K562 (cell line): ENCODE measurements around the gene SPTBN4. TPM values are rescaled to one million over a fixed set of nuclear protein-coding genes. Genes with fewer than 3 reads are reported as not detected.

Experiments
- CCNT2 ChIP-seq: IDR thresholded peaks from 2 replicates; pipeline ENCODE4 v1.6.1; 2011; ENCODE audit warnings: borderline replicate concordance, low read depth, mild to moderate bottlenecking, moderate library complexity, mixed read lengths, low read length; ENCODE audit not compliant: insufficient read length; ENCODE audit errors: extremely low read depth
- CEBPB ChIP-seq: fragments of 450-650 bp; IDR thresholded peaks from 2 replicates; pipeline ENCODE4 v1.6.1; 2016; ENCODE audit warnings: missing genetic modification characterization, missing compliant biosample characterization
- CEBPG ChIP-seq, 3 experiments: fragments of 200-800 bp in 1 of 3; sonication (Bioruptor generic) in 1 of 3; sonication (generic) in 1 of 3; formaldehyde crosslinking in 1 of 3; IDR thresholded peaks in 2 of 3; conservative IDR thresholded peaks in 1 of 3; 2 replicates each; pipeline versions ENCODE4 v1.6.1 to v1.8.0; 2016 to 2022; ENCODE audit warnings: missing compliant biosample characterization in 2 of 3, missing genetic modification characterization in 2 of 3, mild to moderate bottlenecking in 1 of 3, missing genetic modification reagents in 1 of 3
- DEAF1 ChIP-seq: fragments of 450-650 bp; formaldehyde crosslinking; IDR thresholded peaks from 2 replicates; pipeline ENCODE4 v1.4.0; 2020; ENCODE audit warnings: mild to moderate bottlenecking, moderate library complexity
- E2F6 ChIP-seq, 2 experiments: IDR thresholded peaks; 2 replicates each; pipeline ENCODE4 v1.6.1; 2011; ENCODE audit warnings: borderline replicate concordance in 1 of 2, control low read depth in 1 of 2, low read depth in 1 of 2, low read length in 1 of 2, mild to moderate bottlenecking in 1 of 2, mixed read lengths in 1 of 2, moderate library complexity in 1 of 2; ENCODE audit not compliant: insufficient read depth in 1 of 2, insufficient read length in 1 of 2, poor library complexity in 1 of 2, severe bottlenecking in 1 of 2; ENCODE audit errors: extremely low read depth in 1 of 2
- ETV5 ChIP-seq: sonication (generic); formaldehyde crosslinking; IDR thresholded peaks from 2 replicates; pipeline ENCODE4 v1.4.0; 2020; ENCODE audit warnings: low read depth, mild to moderate bottlenecking, missing genetic modification reagents
- FOXK2 ChIP-seq, 2 experiments: fragments of 450-650 bp; IDR thresholded peaks in 1 of 2; conservative IDR thresholded peaks in 1 of 2; 2 replicates each; pipeline ENCODE4 v1.6.1; 2016; ENCODE audit warnings: low read depth in 2 of 2, mild to moderate bottlenecking in 1 of 2
- GATAD2A ChIP-seq: fragments of 450-650 bp; IDR thresholded peaks from 2 replicates; pipeline ENCODE4 v1.6.1; 2017
- KHSRP ChIP-seq: fragments of 450-650 bp; IDR thresholded peaks from 2 replicates; pipeline ENCODE4 v1.6.1; 2017
- KLF1 ChIP-seq: fragments of 450-650 bp; IDR thresholded peaks from 2 replicates; pipeline ENCODE4 v1.6.1; 2016; ENCODE audit warnings: missing genetic modification characterization, missing compliant biosample characterization
- MCM3 ChIP-seq: fragments of 450-650 bp; IDR thresholded peaks from 2 replicates; pipeline ENCODE4 v1.6.1; 2016
- MLX ChIP-seq, 2 experiments: fragments of 450-650 bp in 1 of 2; sonication (generic) in 1 of 2; formaldehyde crosslinking; conservative IDR thresholded peaks; 2 replicates each; pipeline versions ENCODE4 v1.4.0 to v1.8.1; 2020 to 2022; ENCODE audit warnings: mild to moderate bottlenecking in 1 of 2, missing genetic modification reagents in 1 of 2
- MTA1 ChIP-seq: fragments of 450-650 bp; IDR thresholded peaks from 2 replicates; pipeline ENCODE4 v1.6.1; 2017; ENCODE audit warnings: borderline replicate concordance
- NFXL1 ChIP-seq: fragments of 450-650 bp; formaldehyde crosslinking; IDR thresholded peaks from 2 replicates; pipeline ENCODE4 v1.4.0; 2021; ENCODE audit warnings: mild to moderate bottlenecking
- POLR2AphosphoS2 ChIP-seq: IDR thresholded peaks from 2 replicates; pipeline ENCODE4 v1.6.1; 2012; ENCODE audit warnings: low read length, improper control_type of control experiment
- POLR3G ChIP-seq: IDR thresholded peaks from 2 replicates; pipeline ENCODE4 v1.6.1; 2011; ENCODE audit not compliant: insufficient read length, insufficient replicate concordance; ENCODE audit errors: extremely low read depth
- SMARCE1 ChIP-seq: fragments of 450-650 bp; IDR thresholded peaks from 2 replicates; pipeline ENCODE4 v1.7.1; 2016; ENCODE audit warnings: mild to moderate bottlenecking
- SRF ChIP-seq, 2 experiments: fragments of 250-450, 450-650 bp in 1 of 2; sonication (Bioruptor Pico) in 1 of 2; sonication (generic) in 1 of 2; formaldehyde crosslinking; IDR thresholded peaks; 2 replicates each; pipeline versions ENCODE4 v1.5.0 to v1.5.1; 2020 to 2022; ENCODE audit warnings: mild to moderate bottlenecking in 1 of 2, missing genetic modification reagents in 1 of 2
- TCF15 ChIP-seq: fragments of 250-450 bp; sonication (Bioruptor Pico); IDR thresholded peaks from 2 replicates; pipeline ENCODE4 v1.8.0; 2022; ENCODE audit warnings: moderate library complexity, mild to moderate bottlenecking, inconsistent platforms
- ZBTB26 ChIP-seq: fragments of 450-650 bp; formaldehyde crosslinking; IDR thresholded peaks from 2 replicates; pipeline ENCODE4 v1.4.0; 2022; ENCODE audit warnings: missing genetic modification characterization
- ZC3H4 ChIP-seq: sonication (generic); formaldehyde crosslinking; IDR thresholded peaks from 2 replicates; pipeline ENCODE4 v1.9.0; 2021; ENCODE audit warnings: missing genetic modification reagents, borderline replicate concordance
- ZNF263 ChIP-seq: sonication (generic); formaldehyde crosslinking; IDR thresholded peaks from 2 replicates; pipeline ENCODE4 v1.8.0; 2022; ENCODE audit warnings: mild to moderate bottlenecking, missing genetic modification reagents, borderline replicate concordance
- ZNF408 ChIP-seq: fragments of 250-450 bp; sonication (Bioruptor Pico); IDR thresholded peaks from 2 replicates; pipeline ENCODE4 v1.4.0; 2020; ENCODE audit warnings: low read depth, mild to moderate bottlenecking, moderate library complexity
- polyA plus RNA-seq, 8 experiments: library from polyadenylated mRNA; depleted of rRNA in 4 of 8; stranded (reverse) in 5 of 8; unstranded in 3 of 8; fragments of >200 nt; fragmentation: Nextera tagmentation in 2 of 8; fragmentation: Illumina TruSeq in 1 of 8; extraction: Ambion mirVana in 2 of 8; extraction: Trizol in 1 of 8; gene quantifications; 2 replicates each; pipeline versions ENCODE4 v1.2.1 to v1.2.3, GENCODE V29; 2011 to 2014; ENCODE audit warnings: inconsistent platforms in 1 of 8, missing spikeins in 1 of 8
- total RNA-seq, 7 experiments: library from RNA; depleted of rRNA in 6 of 7; stranded (reverse); fragments of >200 nt in 6 of 7; fragmentation: Illumina TruSeq in 2 of 7; extraction: Trizol in 2 of 7; gene quantifications; 2 replicates each; pipeline versions ENCODE4 v1.2.1 to v1.2.3, GENCODE V29; 2011 to 2021; ENCODE audit warnings: low replicate concordance in 1 of 7

The SPTBN4 gene
- total and polyA plus RNA-seq, 9 of the 15 experiments (the other 6 are each of a cell fraction or from before 2014, with no cell fraction given), result 0.01 to 1.5 (median 0.86) TPM

- no peak for TF ChIP-seq DEAF1
- TF ChIP-seq ZC3H4 (CRISPR knock-in tag), result no peak
- TF ChIP-seq MTA1, result peak; percentile 22; the same call in 1 of the 2 replicates
- TF ChIP-seq CEBPB (tag), result no peak
- no peak; the same call in 1 of the 2 replicates for TF ChIP-seq ZNF263 (CRISPR knock-in tag)
- TF ChIP-seq MCM3, result no peak
- TF ChIP-seq E2F6 (IDR thresholded peaks at IDR 0.05; ENCODE audit: borderline replicate concordance in 1 of 2, extremely low read depth in 1 of 2, insufficient read depth in 1 of 2, insufficient read length in 1 of 2, low read depth in 1 of 2, low read length in 1 of 2, poor library complexity in 1 of 2, severe bottlenecking in 1 of 2), result peak; percentile 73 to 78
- peak in 1 of 2 experiments; percentile 77; a peak in 1 of 4 replicates for TF ChIP-seq SRF (CRISPR knock-in tag; IDR thresholded peaks at IDR 0.05)
- TF ChIP-seq ZBTB26 (CRISPR knock-in tag), result peak; percentile 58; the same call in 1 of the 2 replicates
- no peak for TF ChIP-seq ZNF408 (CRISPR knock-in tag)
- no peak for TF ChIP-seq KHSRP
- peak; percentile 79; the same call in 1 of the 2 replicates for TF ChIP-seq GATAD2A
- no peak for TF ChIP-seq MLX (CRISPR knock-in tag; conservative IDR thresholded peaks at IDR 0.05)
- peak; percentile 44; the same call in 1 of the 2 replicates for TF ChIP-seq ETV5 (CRISPR knock-in tag)
- TF ChIP-seq POLR3G, result no peak
- no peak for TF ChIP-seq SMARCE1
- no peak for TF ChIP-seq KLF1
- peak; percentile 79; the same call in 1 of the 2 replicates for TF ChIP-seq POLR2AphosphoS2
- TF ChIP-seq NFXL1 (CRISPR knock-in tag), result no peak
- no peak for TF ChIP-seq CEBPG (CRISPR knock-in tag; IDR thresholded peaks at IDR 0.05)
- no peak for TF ChIP-seq CEBPG (tag; conservative IDR thresholded peaks at IDR 0.05 in 1 of 2, IDR thresholded peaks at IDR 0.05 in 1 of 2)
- no peak for TF ChIP-seq FOXK2 (conservative IDR thresholded peaks at IDR 0.05 in 1 of 2, IDR thresholded peaks at IDR 0.05 in 1 of 2; ENCODE audit: low read depth in 2 of 2)
- TF ChIP-seq CCNT2, result peak; percentile 60
- no peak for TF ChIP-seq TCF15
These were observed 1.1 kb upstream of the SPTBN4 start, which contains the start of gene BLVRB (continued) for GRCh38 chr19:40465557-40466218.
